H1 (cell line): Measurements from ENCODE around the gene SUCNR1. TPM values are rescaled to one million over a fixed set of nuclear protein-coding genes. Genes with fewer than 3 reads are reported as not detected.

Experiments
- CTCF ChIA-PET: fragments of 300-600 bp; sonication (Branson Sonifier 250); formaldehyde crosslinking; loops from one replicate; lab custom pipeline; 2021; ENCODE audit not compliant: partially characterized antibody; lab: Charles Lee
- POLR2A ChIA-PET: fragments of 300-600 bp; sonication (Branson Sonifier 250); formaldehyde crosslinking; loops from one replicate; lab custom pipeline; 2021; ENCODE audit warnings: inconsistent platforms; ENCODE audit not compliant: partially characterized antibody; lab: Charles Lee
- DNase-seq, 2 experiments: peaks; one replicate each; pipeline versions ENCODE4 v3.0.0 to v3.0.0-alpha.2; 2010 to 2022; ENCODE audit warnings: low spot score in 2 of 2, low read depth in 1 of 2, mixed read lengths in 1 of 2
- FAIRE-seq: peaks from 2 replicates; lab custom pipeline; 2011; peaks lifted over from hg19 to GRCh38; lab: Jason Lieb, UNC
- H2AFZ ChIP-seq: 2 replicates; pipeline ENCODE4 v1.8.1; 2012; ENCODE audit warnings: low read length, inconsistent platforms
- H2AK5ac ChIP-seq: 2 replicates; pipeline ENCODE4 v1.6.1; 2013; ENCODE audit warnings: low read depth, low read length
- H2BK120ac ChIP-seq: replicated peaks from 2 replicates; pipeline ENCODE3; 2013; ENCODE audit warnings: low read depth, low read length, inconsistent platforms
- H2BK12ac ChIP-seq: 2 replicates; pipeline ENCODE4 v1.6.1; 2013; ENCODE audit warnings: low read depth, low read length
- H2BK15ac ChIP-seq: 2 replicates; pipeline ENCODE4 v1.6.1; 2013; ENCODE audit warnings: low read length
- H2BK20ac ChIP-seq: 2 replicates; pipeline ENCODE4 v1.6.1; 2013; ENCODE audit warnings: low read length
- H2BK5ac ChIP-seq: 2 replicates; pipeline ENCODE4 v1.6.1; 2013; ENCODE audit warnings: low read depth, low read length
- H3K14ac ChIP-seq: 2 replicates; pipeline ENCODE4 v1.6.1; 2013; ENCODE audit warnings: inconsistent platforms; ENCODE audit not compliant: insufficient read length
- H3K18ac ChIP-seq: 2 replicates; pipeline ENCODE4 v1.6.1; 2013; ENCODE audit warnings: low read length; ENCODE audit errors: extremely low read depth
- H3K23ac ChIP-seq: 2 replicates; pipeline ENCODE4 v1.6.1; 2013; ENCODE audit warnings: inconsistent platforms; ENCODE audit not compliant: insufficient read length
- H3K23me2 ChIP-seq: 2 replicates; pipeline ENCODE4 v1.6.1; 2013; ENCODE audit warnings: low read depth, low read length
- H3K27ac ChIP-seq: 2 replicates; pipeline ENCODE4 v1.6.1; 2011; ENCODE audit warnings: low read depth, low read length, inconsistent platforms
- H3K27me3 ChIP-seq, 4 experiments: replicated peaks in 1 of 4; 1 replicate in 1 of 4; 2 replicates in 3 of 4; pipeline versions ENCODE4 v1.6.1 to v1.8.1; 2011 to 2013; ENCODE audit warnings: low read length in 3 of 4, mild to moderate bottlenecking in 3 of 4, inconsistent platforms in 2 of 4, mixed read lengths in 2 of 4, moderate library complexity in 1 of 4; ENCODE audit not compliant: control insufficient read depth in 3 of 4, insufficient read depth in 3 of 4; ENCODE audit errors: extremely low read depth in 1 of 4
- H3K36me3 ChIP-seq, 4 experiments: 2 replicates each; pipeline versions ENCODE4 v1.6.1 to v1.8.1; 2011 to 2013; ENCODE audit warnings: mild to moderate bottlenecking in 4 of 4, low read length in 3 of 4, moderate library complexity in 2 of 4, control low read depth in 1 of 4, inconsistent platforms in 1 of 4; ENCODE audit not compliant: insufficient read depth in 4 of 4, control insufficient read depth in 2 of 4
- H3K4ac ChIP-seq: replicated peaks from 2 replicates; pipeline ENCODE3; 2013; ENCODE audit warnings: low read length, low read depth, mixed read lengths, inconsistent platforms; ENCODE audit not compliant: insufficient read length
- H3K4me1 ChIP-seq, 4 experiments: replicated peaks in 1 of 4; 1 replicate in 1 of 4; 2 replicates in 3 of 4; pipeline versions ENCODE4 v1.6.1 to v1.8.1; 2011 to 2013; ENCODE audit warnings: low read length in 3 of 4, inconsistent platforms in 2 of 4, mixed read lengths in 1 of 4; ENCODE audit not compliant: insufficient read depth in 4 of 4, control insufficient read depth in 3 of 4
- H3K4me2 ChIP-seq, 2 experiments: 2 replicates each; pipeline versions ENCODE4 v1.6.1 to v1.8.1; 2011 to 2013; ENCODE audit warnings: low read depth in 2 of 2, low read length in 2 of 2, control low read depth in 1 of 2, inconsistent platforms in 1 of 2, mild to moderate bottlenecking in 1 of 2; ENCODE audit not compliant: insufficient read depth in 1 of 2
- H3K4me3 ChIP-seq, 4 experiments: fragments of 200-600, 300-600 bp in 1 of 4; sonication (generic), shearing (Covaris generic), sonication (Bioruptor Twin) in 1 of 4; 2 replicates each; pipeline versions ENCODE4 v1.5.1 to v1.8.1; 2011 to 2016; ENCODE audit warnings: low read length in 4 of 4, low read depth in 3 of 4, control low read depth in 2 of 4, inconsistent platforms in 2 of 4, mild to moderate bottlenecking in 2 of 4, mixed read lengths in 1 of 4, moderate library complexity in 1 of 4; ENCODE audit not compliant: insufficient read depth in 2 of 4; ENCODE audit errors: extremely low read depth in 1 of 4
- H3K56ac ChIP-seq: replicated peaks from 2 replicates; pipeline ENCODE3; 2013; ENCODE audit warnings: low read depth, mild to moderate bottlenecking, mixed read lengths, low read length, inconsistent platforms; ENCODE audit not compliant: insufficient read length
- H3K79me1 ChIP-seq: 2 replicates; pipeline ENCODE4 v1.6.1; 2013; ENCODE audit warnings: low read depth, low read length, control low read depth
- H3K79me2 ChIP-seq, 2 experiments: 2 replicates each; pipeline versions ENCODE4 v1.6.1 to v1.8.1; 2012 to 2013; ENCODE audit warnings: low read length in 2 of 2, mild to moderate bottlenecking in 2 of 2, inconsistent platforms in 1 of 2; ENCODE audit not compliant: insufficient read depth in 2 of 2, control insufficient read depth in 1 of 2
- H3K9ac ChIP-seq, 4 experiments: replicated peaks in 1 of 4; 1 replicate in 1 of 4; 2 replicates in 3 of 4; pipeline versions ENCODE4 v1.6.1 to v1.8.1; 2011 to 2013; ENCODE audit warnings: low read depth in 3 of 4, low read length in 3 of 4, control low read depth in 2 of 4, mild to moderate bottlenecking in 2 of 4, moderate library complexity in 2 of 4, inconsistent platforms in 1 of 4; ENCODE audit errors: extremely low read depth in 1 of 4
- H3K9me3 ChIP-seq, 2 experiments: 2 replicates each; pipeline versions ENCODE4 v1.6.1 to v1.8.1; 2012 to 2013; ENCODE audit warnings: mild to moderate bottlenecking in 2 of 2, moderate library complexity in 2 of 2, control low read depth in 1 of 2, inconsistent platforms in 1 of 2, low read depth in 1 of 2, low read length in 1 of 2, mixed read lengths in 1 of 2; ENCODE audit not compliant: insufficient read depth in 2 of 2
- H4K20me1 ChIP-seq, 2 experiments: replicated peaks in 1 of 2; 2 replicates each; pipeline versions ENCODE3 to v1.8.1; 2011 to 2013; ENCODE audit warnings: inconsistent platforms in 2 of 2, low read length in 2 of 2, mild to moderate bottlenecking in 1 of 2; ENCODE audit not compliant: insufficient read depth in 2 of 2, control insufficient read depth in 1 of 2
- H4K5ac ChIP-seq: 2 replicates; pipeline ENCODE4 v1.6.1; 2013; ENCODE audit warnings: low read length, low read depth, mixed read lengths, inconsistent platforms; ENCODE audit not compliant: insufficient read length
- H4K8ac ChIP-seq: 2 replicates; pipeline ENCODE4 v1.8.0; 2013; ENCODE audit warnings: mild to moderate bottlenecking, moderate library complexity, low read length, inconsistent platforms; ENCODE audit not compliant: insufficient read depth; ENCODE audit errors: extremely low read depth
- H4K91ac ChIP-seq: replicated peaks from 2 replicates; pipeline ENCODE3; 2013; ENCODE audit warnings: low read length, mixed read lengths, inconsistent platforms; ENCODE audit not compliant: insufficient read length
- FOSL1 ChIP-seq: IDR thresholded peaks from 2 replicates; pipeline ENCODE4 v1.6.1; 2011; ENCODE audit warnings: mild to moderate bottlenecking, low read depth, low read length, moderate library complexity; ENCODE audit not compliant: insufficient read depth
- JUND ChIP-seq: IDR thresholded peaks from 2 replicates; pipeline ENCODE4 v1.6.1; 2011; ENCODE audit warnings: mild to moderate bottlenecking, improper control_type of control experiment, low read length
- NRF1 ChIP-seq: IDR thresholded peaks from 2 replicates; pipeline ENCODE4 v1.6.1; 2011; ENCODE audit warnings: mild to moderate bottlenecking, low read depth, low read length, improper control_type of control experiment
- RAD21 ChIP-seq, 2 experiments: IDR thresholded peaks in 1 of 2; conservative IDR thresholded peaks in 1 of 2; 2 replicates each; pipeline ENCODE4 v1.6.1; 2011; ENCODE audit warnings: low read depth in 2 of 2, low read length in 2 of 2, improper control_type of control experiment in 1 of 2, inconsistent platforms in 1 of 2, mild to moderate bottlenecking in 1 of 2, moderate library complexity in 1 of 2
- SUZ12 ChIP-seq: fragments of 200-600 bp; sonication (generic); IDR thresholded peaks from 2 replicates; pipeline ENCODE4 v1.6.1; 2012; ENCODE audit warnings: mild to moderate bottlenecking, inconsistent platforms, low read length, moderate library complexity, mixed read lengths
- ZNF274 ChIP-seq: IDR thresholded peaks from 2 replicates; pipeline ENCODE4 v1.7.0; 2012; ENCODE audit warnings: low read length, borderline replicate concordance; ENCODE audit errors: extremely low read depth
- WGBS, 2 experiments: shearing (Covaris generic) in 1 of 2; methylation state at CpG; one replicate each; pipeline versions ENCODE4 v1.1.6 to v1.1.7; 2013 to 2015; ENCODE audit warnings: low lambda C conversion rate in 2 of 2, mixed read lengths in 2 of 2, inconsistent platforms in 1 of 2, low coverage in 1 of 2, missing lambda C conversion rate in 1 of 2; ENCODE audit not compliant: insufficient replicate concordance in 2 of 2, insufficient coverage in 1 of 2, insufficient read length in 1 of 2; ENCODE audit errors: extremely low coverage in 1 of 2, missing lambda C conversion rate in 1 of 2; 5-methylcytosine and 5-hydroxymethylcytosine counted together
- polyA plus RNA-seq, 7 experiments: library from polyadenylated mRNA; depleted of rRNA in 3 of 7; stranded (reverse) in 5 of 7; unstranded in 2 of 7; fragments of >200 nt in 5 of 7; fragments of 200-250 nt in 2 of 7; gene quantifications; 1 replicate in 5 of 7; 2 replicates in 1 of 7; 4 replicates in 1 of 7; pipeline versions ENCODE4 v1.2.1 to v1.2.3, GENCODE V29; 2011 to 2013; ENCODE audit warnings: missing spikeins in 2 of 7, mixed read lengths in 2 of 7
- total RNA-seq: library from RNA; stranded (reverse); fragmentation: NEBNext Ultra II Directional; extraction: Animal tissue kit (Norgen Biotek cat#: 25700); gene quantifications from 2 replicates; pipeline ENCODE4 v1.2.1, GENCODE V29; 2021

SUCNR1 gene
- total and polyA plus RNA-seq, 2 of the 8 experiments (the other 6 are each of a cell fraction or from before 2014, with no cell fraction given) = not detected

DNA sequence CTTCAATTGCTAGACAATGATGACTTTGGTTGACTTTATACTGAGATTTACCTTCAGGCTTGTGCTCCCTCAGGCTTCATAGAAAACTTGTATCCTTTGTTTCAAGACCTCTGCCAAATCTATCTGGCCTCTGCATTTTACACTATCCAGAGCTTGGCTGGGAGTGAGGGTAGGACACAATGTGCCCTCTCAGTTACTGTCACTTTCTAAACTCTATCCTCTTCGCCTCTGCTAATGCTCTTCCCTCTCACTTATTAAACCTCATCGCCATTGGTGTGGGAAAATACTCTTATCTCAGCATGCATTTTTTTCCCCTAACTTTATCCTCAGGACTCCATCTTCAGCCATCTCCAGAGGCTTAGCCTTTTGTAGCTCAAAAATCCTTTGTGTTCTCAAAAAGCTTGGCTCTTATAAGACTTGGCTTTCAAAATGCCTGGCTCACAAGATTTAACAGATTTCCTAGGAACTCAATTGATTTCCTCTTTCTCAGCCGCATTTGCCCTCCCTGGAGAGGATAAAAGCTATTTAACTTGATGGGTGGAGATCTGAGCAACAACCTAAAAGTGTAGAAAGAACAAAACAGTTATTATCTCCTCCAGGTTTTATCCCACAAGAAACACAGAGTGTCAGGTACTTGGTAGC is 28.3 kb downstream of the SUCNR1 start:
- CTCF ChIA-PET = interaction anchor here (1.3 to 1.8 kb wide), 3 partner anchors 9 to 673 kb away, joined by 3 to 4 read pairs (median 4); no protein-coding TSS in a partner anchor
- TF ChIP-seq SUZ12 (no peak), RAD21 (IDR thresholded peaks at IDR 0.05 in 1 of 2, conservative IDR thresholded peaks at IDR 0.05 in 1 of 2; ENCODE audit: low read depth in 2 of 2, low read length in 2 of 2) (no peak), NRF1 (no peak), FOSL1 (no peak), ZNF274 (no peak), JUND (no peak)
- TF ChIP-seq, all 59 proteins: peak for 0
- Histone ChIP-seq H2AK5ac (no peak overlapping the region), H2BK12ac (no peak overlapping the region), H2BK5ac (no peak overlapping the region), H3K4me1 (no peaks in the 10 kb centered on the region; a peak in 1 of 7 replicates), H3K79me1 (no peaks in the 10 kb centered on the region), H2BK15ac (no peak overlapping the region), H3K79me2 (no peaks in the 10 kb centered on the region), H3K9ac (no peak overlapping the region), H3K4me3 (no peak overlapping the region), H4K5ac (no peak overlapping the region), H3K4me2 (no peak overlapping the region), H3K14ac (no peak overlapping the region), H4K91ac (no peak overlapping the region), H3K23me2 (no peaks in the 10 kb centered on the region), H3K27ac (no peak overlapping the region), H4K20me1 (no peaks in the 10 kb centered on the region), H3K23ac (no peak overlapping the region), H3K4ac (no peak overlapping the region), H3K27me3 (no peaks in the 10 kb centered on the region), H3K56ac (no peak overlapping the region), H2AFZ (no peak overlapping the region), H3K18ac (no peak overlapping the region), H3K36me3 (no peaks in the 10 kb centered on the region), H2BK20ac (no peak overlapping the region), H3K9me3 (no peaks in the 10 kb centered on the region), H4K8ac (no peak overlapping the region), H2BK120ac (no peak overlapping the region)
- POLR2A ChIA-PET = no interaction called here
- WGBS, 2 experiments = 75% methylated on average over 3 of the region's 3 CpGs; no CpG with 5 or more reads in 1 of the 2 experiments
- DNase-seq (no peak), FAIRE-seq (no peak)
